DOHH2 (cell line): ENCODE results near the gene COL5A2.

Source experiments
- H3F3A ChIP-seq: fragments of 200-600 bp; sonication (generic), shearing (Covaris generic); 2 replicates; pipeline ENCODE4 v1.6.0; 2016; ENCODE audit warnings: antibody characterized with exemption, mild to moderate bottlenecking; ENCODE audit not compliant: control insufficient read depth, insufficient read depth
- H3K27ac ChIP-seq: fragments of 200-600 bp; sonication (generic); 2 replicates; pipeline ENCODE4 v1.5.1; 2014; ENCODE audit warnings: low read depth, mild to moderate bottlenecking, low read length, moderate library complexity
- H3K27me3 ChIP-seq: fragments of 200-600 bp; sonication (generic); 2 replicates; pipeline ENCODE4 v1.6.1; 2014; ENCODE audit warnings: mild to moderate bottlenecking, low read length, mixed read lengths; ENCODE audit not compliant: control insufficient read depth
- H3K36me3 ChIP-seq: fragments of 200-600 bp; sonication (generic); 2 replicates; pipeline ENCODE4 v1.6.1; 2014; ENCODE audit warnings: mild to moderate bottlenecking, low read length, moderate library complexity, mixed read lengths; ENCODE audit not compliant: control insufficient read depth
- H3K4me1 ChIP-seq: fragments of 200-600 bp; sonication (generic); 2 replicates; pipeline ENCODE4 v1.6.1; 2014; ENCODE audit warnings: mild to moderate bottlenecking, low read length, mixed read lengths; ENCODE audit not compliant: control insufficient read depth
- H3K4me2 ChIP-seq: fragments of 200-600 bp; sonication (generic); 2 replicates; pipeline ENCODE4 v1.6.0; 2014; ENCODE audit warnings: mild to moderate bottlenecking, low read length, moderate library complexity
- H3K4me3 ChIP-seq: fragments of 200-600 bp; sonication (generic); 2 replicates; pipeline ENCODE4 v1.5.1; 2014; ENCODE audit warnings: mild to moderate bottlenecking, low read length, mixed read lengths
- H3K79me2 ChIP-seq: fragments of 200-600 bp; sonication (generic); 2 replicates; pipeline ENCODE4 v1.6.1; 2014; ENCODE audit warnings: mild to moderate bottlenecking, low read length, mixed read lengths; ENCODE audit not compliant: control insufficient read depth
- H3K9me2 ChIP-seq: fragments of 200-600 bp; sonication (generic); replicated peaks from 2 replicates; pipeline ENCODE4 v1.6.1; 2014; ENCODE audit warnings: mild to moderate bottlenecking, low read length, mixed read lengths; ENCODE audit not compliant: control insufficient read depth
- H3K9me3 ChIP-seq: fragments of 200-600 bp; sonication (generic); 2 replicates; pipeline ENCODE4 v1.6.1; 2014; ENCODE audit warnings: antibody characterized with exemption, low read length, mixed read lengths; ENCODE audit not compliant: control insufficient read depth, insufficient read depth
- H4K20me1 ChIP-seq: fragments of 200-600 bp; sonication (generic); 2 replicates; pipeline ENCODE4 v1.6.0; 2014; ENCODE audit warnings: low read depth, mild to moderate bottlenecking, antibody characterized with exemption, low read length, moderate library complexity; ENCODE audit not compliant: control insufficient read depth, insufficient read depth
- EZH2phosphoT487 ChIP-seq: fragments of 200-600 bp; sonication (generic); IDR thresholded peaks from 2 replicates; pipeline ENCODE4 v1.6.1; 2017; ENCODE audit warnings: borderline replicate concordance, mild to moderate bottlenecking, antibody characterized with exemption, low read length, moderate library complexity, mixed read lengths
- TF ChIP-seq, protein P1 (sequence below): fragments of 200-600 bp; sonication (generic); IDR thresholded peaks from one replicate; pipeline ENCODE4 v1.5.1; 2014; ENCODE audit warnings: antibody characterized with exemption, mild to moderate bottlenecking, low read depth, low read length; ENCODE audit not compliant: poor library complexity, severe bottlenecking

The COL5A2 gene

DNA sequence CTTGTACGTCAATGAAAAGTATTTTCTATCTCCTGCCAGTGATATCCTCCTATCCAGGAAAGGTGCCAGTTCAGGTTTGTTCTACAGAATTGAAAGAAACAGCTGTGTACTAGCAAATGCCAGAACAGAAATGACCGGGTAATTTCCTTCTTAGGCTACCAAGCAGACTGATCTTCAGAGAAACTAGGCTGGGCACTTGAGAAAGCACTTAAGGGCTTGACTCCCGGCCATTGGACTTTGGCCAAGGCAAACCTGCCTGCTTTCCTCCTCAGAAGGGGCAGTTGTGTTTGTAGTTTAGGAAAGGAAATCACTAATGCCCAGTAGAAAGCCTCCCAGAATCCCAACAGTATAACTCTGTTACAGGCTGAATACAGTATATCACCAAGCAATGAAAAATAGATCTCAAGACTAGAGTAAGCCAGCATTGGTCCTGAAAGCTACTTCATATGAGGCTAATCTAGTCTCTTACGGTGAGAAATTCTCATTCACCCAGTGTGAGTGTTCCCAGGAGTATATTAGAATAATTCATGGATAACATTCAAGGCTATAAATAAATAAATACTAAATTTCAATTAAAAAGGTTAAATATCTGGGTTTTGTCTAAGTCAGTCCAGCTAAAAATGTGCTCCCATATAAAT, 43.0 kb upstream of the COL5A2 start:
- no peak overlapping the region for H3K27ac ChIP-seq
- H3K9me3 ChIP-seq = no peaks in the 10 kb centered on the region
- H3K9me2 ChIP-seq = no peaks in the 10 kb centered on the region
- H3K27me3 ChIP-seq = no peaks in the 10 kb centered on the region
- no peak overlapping the region for H3K4me2 ChIP-seq
- no peaks in the 10 kb centered on the region for H4K20me1 ChIP-seq
- H3F3A ChIP-seq = no peaks in the 10 kb centered on the region
- no peaks in the 10 kb centered on the region for H3K79me2 ChIP-seq
- H3K36me3 ChIP-seq = no peaks in the 10 kb centered on the region
- H3K4me3 ChIP-seq = no peak overlapping the region
- TF ChIP-seq EZH2phosphoT487 = no peak
- TF ChIP-seq, protein P1, sequence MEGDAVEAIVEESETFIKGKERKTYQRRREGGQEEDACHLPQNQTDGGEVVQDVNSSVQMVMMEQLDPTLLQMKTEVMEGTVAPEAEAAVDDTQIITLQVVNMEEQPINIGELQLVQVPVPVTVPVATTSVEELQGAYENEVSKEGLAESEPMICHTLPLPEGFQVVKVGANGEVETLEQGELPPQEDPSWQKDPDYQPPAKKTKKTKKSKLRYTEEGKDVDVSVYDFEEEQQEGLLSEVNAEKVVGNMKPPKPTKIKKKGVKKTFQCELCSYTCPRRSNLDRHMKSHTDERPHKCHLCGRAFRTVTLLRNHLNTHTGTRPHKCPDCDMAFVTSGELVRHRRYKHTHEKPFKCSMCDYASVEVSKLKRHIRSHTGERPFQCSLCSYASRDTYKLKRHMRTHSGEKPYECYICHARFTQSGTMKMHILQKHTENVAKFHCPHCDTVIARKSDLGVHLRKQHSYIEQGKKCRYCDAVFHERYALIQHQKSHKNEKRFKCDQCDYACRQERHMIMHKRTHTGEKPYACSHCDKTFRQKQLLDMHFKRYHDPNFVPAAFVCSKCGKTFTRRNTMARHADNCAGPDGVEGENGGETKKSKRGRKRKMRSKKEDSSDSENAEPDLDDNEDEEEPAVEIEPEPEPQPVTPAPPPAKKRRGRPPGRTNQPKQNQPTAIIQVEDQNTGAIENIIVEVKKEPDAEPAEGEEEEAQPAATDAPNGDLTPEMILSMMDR = no peak
- no peaks in the 10 kb centered on the region for H3K4me1 ChIP-seq

DNA sequence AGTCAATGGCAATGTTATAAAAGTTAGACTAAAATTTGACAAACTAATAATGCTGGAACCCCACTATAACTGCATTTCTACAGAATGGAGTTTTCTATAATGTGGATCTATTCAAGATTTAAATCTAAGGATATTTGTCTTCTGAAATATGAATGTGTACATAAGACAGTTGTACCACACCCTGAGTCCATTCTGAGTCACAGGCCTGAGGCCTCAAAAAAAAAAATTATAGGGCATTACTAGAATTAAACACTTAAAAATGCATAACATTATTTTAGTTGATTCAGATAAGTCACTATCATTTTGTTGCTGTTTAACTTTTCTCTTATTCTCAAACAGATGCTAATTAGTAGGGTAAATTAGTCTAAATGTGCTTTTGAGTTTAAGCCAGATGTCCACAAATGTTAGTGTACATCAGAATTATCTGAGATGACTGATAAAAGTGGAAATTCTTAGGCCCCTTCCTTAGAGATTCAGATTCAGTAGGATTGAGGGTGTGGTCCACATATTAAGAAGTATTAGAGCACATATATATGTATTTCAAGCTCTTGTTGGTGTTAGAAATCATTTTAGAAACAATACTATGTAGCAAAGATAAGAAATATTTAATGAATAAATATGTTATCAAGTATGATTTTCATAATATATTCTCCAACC, 42.4 kb upstream of the COL5A2 start:
- H3F3A ChIP-seq = no peaks in the 10 kb centered on the region
- no peak overlapping the region for H3K27ac ChIP-seq
- H3K79me2 ChIP-seq = no peaks in the 10 kb centered on the region

DNA sequence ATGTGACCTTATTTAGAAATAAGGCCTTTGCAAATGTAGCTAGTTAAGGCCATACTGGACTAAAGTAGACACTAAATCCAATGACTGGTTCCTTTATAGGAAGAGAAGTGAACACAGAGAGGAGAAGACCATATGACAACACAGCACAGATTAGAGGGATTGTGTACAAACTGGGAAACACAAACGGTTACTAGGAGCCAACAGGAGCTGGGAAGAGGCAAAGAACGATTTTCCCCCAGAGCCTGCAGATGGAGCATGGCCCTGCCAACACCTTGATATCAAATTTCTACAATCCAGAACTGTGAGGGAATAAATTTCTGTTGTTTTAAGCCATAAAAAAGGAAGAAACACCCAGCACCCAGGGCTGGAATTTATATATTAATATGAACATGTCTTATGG, 38.7 kb upstream of the COL5A2 start:
- no peaks in the 10 kb centered on the region for H3K9me3 ChIP-seq
- no peaks in the 10 kb centered on the region for H4K20me1 ChIP-seq
- H3K27me3 ChIP-seq = no peaks in the 10 kb centered on the region
- H3K79me2 ChIP-seq = no peaks in the 10 kb centered on the region
- no peaks in the 10 kb centered on the region for H3K4me1 ChIP-seq
- H3K36me3 ChIP-seq = no peaks in the 10 kb centered on the region
- H3K9me2 ChIP-seq = no peaks in the 10 kb centered on the region
- no peak for TF ChIP-seq EZH2phosphoT487
- TF ChIP-seq, protein P1 = no peak
- no peak overlapping the region for H3K4me3 ChIP-seq
- no peaks in the 10 kb centered on the region for H3F3A ChIP-seq
- no peak overlapping the region for H3K27ac ChIP-seq
- no peak overlapping the region for H3K4me2 ChIP-seq

More for the DNA sequence above, 42.4 kb upstream of the COL5A2 start:
- Histone ChIP-seq H3K4me3 (no peak overlapping the region), H3K27me3 (no peaks in the 10 kb centered on the region), H3K9me2 (no peaks in the 10 kb centered on the region), H3K36me3 (no peaks in the 10 kb centered on the region), H3K4me1 (no peaks in the 10 kb centered on the region), H3K9me3 (no peaks in the 10 kb centered on the region), H4K20me1 (no peaks in the 10 kb centered on the region), H3K4me2 (no peak overlapping the region)
- no peak for TF ChIP-seq EZH2phosphoT487
- TF ChIP-seq, protein P1 = no peak
